Gastrocnemius medialis (tissue), 4 donors: ENCODE results near the gene COL23A1.
A peak's percentile ranks its signal among the peaks of the same experiment; 100 is the strongest.

Experiments
- CTCF ChIP-seq, 5 experiments: fragments of 450-650 bp in 3 of 5; fragments of 200-600 bp in 2 of 5; sonication (generic) in 2 of 5; IDR thresholded peaks in 4 of 5; conservative IDR thresholded peaks in 1 of 5; 1 replicate in 4 of 5; 2 replicates in 1 of 5; pipeline ENCODE4 v1.5.1; 2016 to 2019; ENCODE audit warnings: antibody characterized with exemption in 5 of 5, mild to moderate bottlenecking in 3 of 5, moderate library complexity in 3 of 5
- POLR2A ChIP-seq, 2 donors: fragments of 450-650 bp; IDR thresholded peaks; one replicate each; pipeline ENCODE4 v1.6.1; 2017; ENCODE audit warnings: antibody characterized with exemption in 2 of 2, mild to moderate bottlenecking in 2 of 2, moderate library complexity in 2 of 2

DNA sequence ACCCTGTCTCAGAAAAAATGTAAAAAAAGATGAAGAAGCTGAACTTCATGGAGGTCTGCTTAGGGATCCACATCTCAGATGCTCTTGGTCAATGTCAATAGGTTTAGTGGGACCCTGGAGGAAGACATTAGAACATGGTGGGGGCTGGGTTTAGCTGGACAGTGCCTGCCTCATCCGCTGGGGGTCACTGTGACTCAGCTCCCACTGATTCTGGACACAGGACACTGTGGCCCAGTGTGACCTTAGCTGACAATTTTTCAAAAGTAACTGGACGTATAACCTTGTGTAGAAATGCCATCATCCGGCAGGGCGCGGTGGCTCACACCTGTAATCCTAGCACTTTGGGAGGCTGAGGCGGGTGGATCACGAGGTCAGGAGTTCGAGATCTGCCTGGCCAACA lies 393.2 kb downstream of the COL23A1 start:
- TF ChIP-seq CTCF (IDR thresholded peaks at IDR 0.05 in 4 of 5, conservative IDR thresholded peaks at IDR 0.05 in 1 of 5): peak in 3 of 5 experiments; percentile 12 to 43 (median 19)
- TF ChIP-seq POLR2A (IDR thresholded peaks at IDR 0.05): no peak
